IMR-90 (cell line): ENCODE results near the gene CRABP1.

Experiments
- CEBPB ChIP-seq: IDR thresholded peaks from 2 replicates; pipeline ENCODE4 v1.6.1; 2012; ENCODE audit warnings: low read depth, low read length, improper control_type of control experiment
- CTCF ChIP-seq: conservative IDR thresholded peaks from 2 replicates; pipeline ENCODE4 v1.5.1; 2012; ENCODE audit warnings: mild to moderate bottlenecking, low read depth, low read length, improper control_type of control experiment
- FOS ChIP-seq: fragments of 150-350 bp; IDR thresholded peaks from 2 replicates; pipeline ENCODE4 v1.6.1; 2016; ENCODE audit warnings: low read depth, low read length
- POLR2A ChIP-seq: IDR thresholded peaks from 2 replicates; pipeline ENCODE4 v1.6.1; 2012; ENCODE audit warnings: mild to moderate bottlenecking, low read depth, low read length
- RAD21 ChIP-seq: IDR thresholded peaks from 2 replicates; pipeline ENCODE4 v1.6.1; 2012; ENCODE audit warnings: low read length, improper control_type of control experiment
- SMC3 ChIP-seq: fragments of 150-350 bp; IDR thresholded peaks from 2 replicates; pipeline ENCODE4 v1.6.1; 2016; ENCODE audit warnings: low read depth, mild to moderate bottlenecking, antibody characterized with exemption, low read length, moderate library complexity
- USF2 ChIP-seq: fragments of 150-350 bp; IDR thresholded peaks from 2 replicates; pipeline ENCODE4 v1.6.1; 2017; ENCODE audit warnings: mild to moderate bottlenecking, antibody characterized with exemption, low read length, low read depth

GRCh38 chr15:78312536-78312935 lies 27.6 kb upstream of the CRABP1 start:
- no peak for TF ChIP-seq RAD21
- TF ChIP-seq POLR2A = no peak
- TF ChIP-seq CTCF = no peak
- TF ChIP-seq USF2 = no peak
- TF ChIP-seq FOS = no peak
- TF ChIP-seq CEBPB = no peak
- no peak for TF ChIP-seq SMC3
